Prostate gland (tissue), 2 donors: ENCODE results near the gene PRSS21.

Experiments used
- CTCF ChIP-seq, 4 experiments: fragments of 200-600 bp in 2 of 4; fragments of 450-650 bp in 2 of 4; sonication (generic) in 2 of 4; IDR thresholded peaks; 1 replicate in 3 of 4; 2 replicates in 1 of 4; pipeline ENCODE4 v1.5.1; 2016 to 2019; ENCODE audit warnings: antibody characterized with exemption in 4 of 4, mild to moderate bottlenecking in 2 of 4, moderate library complexity in 2 of 4
- POLR2A ChIP-seq: fragments of 450-650 bp; IDR thresholded peaks from one replicate; pipeline ENCODE4 v1.6.1; 2016; ENCODE audit warnings: antibody characterized with exemption, mild to moderate bottlenecking
- POLR2AphosphoS5 ChIP-seq: sonication (generic); formaldehyde crosslinking; IDR thresholded peaks from one replicate; pipeline ENCODE4 v1.6.1; 2017; ENCODE audit warnings: antibody characterized with exemption

GRCh38 chr16:2783581-2784357, 33.3 kb upstream of the PRSS21 start:
- TF ChIP-seq POLR2A (no peak), CTCF (IDR thresholded peaks at IDR 0.05) (no peak), POLR2AphosphoS5 (no peak)
